Small intestine (tissue), 16 donors: Measurements from ENCODE around the gene GNB1. TPM values are rescaled to one million over a fixed set of nuclear protein-coding genes. Genes with fewer than 3 reads are reported as not detected.

Experiments
- DNase-seq, 2 donors: peaks; one replicate each; pipeline versions ENCODE4 v3.0.0 to v3.0.0-alpha.2; 2013
- FAIRE-seq: peaks from 2 replicates; lab custom pipeline; 2012; peaks lifted over from hg19 to GRCh38; lab: Jason Lieb, UNC
- H3K27ac ChIP-seq, 3 donors: one replicate each; pipeline ENCODE4 v1.5.1; 2013; ENCODE audit warnings: low read length in 2 of 3, mild to moderate bottlenecking in 2 of 3, control low read depth in 1 of 3, inconsistent platforms in 1 of 3, low read depth in 1 of 3, moderate library complexity in 1 of 3
- H3K27me3 ChIP-seq, 3 donors: one replicate each; pipeline ENCODE4 v1.6.1; 2013; ENCODE audit warnings: low read length in 3 of 3, inconsistent platforms in 1 of 3; ENCODE audit not compliant: control insufficient read depth in 3 of 3, insufficient read depth in 3 of 3
- H3K36me3 ChIP-seq, 3 donors: one replicate each; pipeline ENCODE4 v1.6.1; 2013; ENCODE audit warnings: low read length in 3 of 3, inconsistent platforms in 1 of 3, low read depth in 1 of 3, mild to moderate bottlenecking in 1 of 3, moderate library complexity in 1 of 3; ENCODE audit not compliant: control insufficient read depth in 3 of 3, insufficient read depth in 2 of 3
- H3K4me1 ChIP-seq, 3 donors: one replicate each; pipeline ENCODE4 v1.6.1; 2013; ENCODE audit warnings: low read length in 2 of 3, inconsistent platforms in 1 of 3, low read depth in 1 of 3, mild to moderate bottlenecking in 1 of 3, moderate library complexity in 1 of 3; ENCODE audit not compliant: control insufficient read depth in 3 of 3, insufficient read depth in 2 of 3
- H3K4me3 ChIP-seq, 3 donors: one replicate each; pipeline ENCODE4 v1.5.1; 2013; ENCODE audit warnings: low read length in 3 of 3, control low read depth in 1 of 3, inconsistent platforms in 1 of 3, low read depth in 1 of 3, mild to moderate bottlenecking in 1 of 3, moderate library complexity in 1 of 3
- H3K9me3 ChIP-seq, 2 donors: one replicate each; pipeline ENCODE4 v1.6.1; 2013; ENCODE audit warnings: low read depth in 1 of 2, low read length in 1 of 2; ENCODE audit not compliant: control insufficient read depth in 2 of 2, insufficient read depth in 1 of 2
- WGBS, 3 donors: extraction: QIAGEN DNeasy Blood & Tissue Kit; methylation state at CpG; one replicate each; pipeline ENCODE4 v1.1.7; 2013; 5-methylcytosine and 5-hydroxymethylcytosine counted together
- long read RNA-seq, 10 donors: transcript quantifications; one replicate each; lab custom pipeline, GENCODE V29; 2026
- polyA plus RNA-seq, 4 donors: library from polyadenylated mRNA; stranded (reverse) in 3 of 4; unstranded in 1 of 4; fragments of 200-250 nt in 3 of 4; fragments of 120-200 nt in 1 of 4; gene quantifications; one replicate each; pipeline versions ENCODE4 v1.2.1 to v1.2.3, GENCODE V29; 2013
- donor health status: healthy with polysubstance abuse.
- donor health status: control.
- donor health status: control.
- donor health status: Bipolar disorder and iron deficiency.
- donor health status: healthy.

GNB1 gene
- polyA plus RNA-seq: 100 to 1,000 TPM; 169 to 214 (median 192) TPM
- long read RNA-seq, donor 1: 0 reads
- long read RNA-seq, donor 2, transcript GNB1-201 (12 exons, 3,132 nt): major isoform, 16 of 33 reads
- long read RNA-seq, donor 2, transcript GNB1-209 (11 exons, 3,145 nt): minor isoform, 6 of 33 reads
- long read RNA-seq, donor 2, partial matches to known transcripts: 11 of 33 reads
- long read RNA-seq, donor 2, other reads (novel, unspliced or antisense): 0 of 33 reads
- long read RNA-seq, donor 3, transcript GNB1-201 (12 exons, 3,132 nt): major isoform, 11 of 38 reads
- long read RNA-seq, donor 3, partial matches to known transcripts: 23 of 38 reads
- long read RNA-seq, donor 3, other reads (novel, unspliced or antisense): 0 of 38 reads
- long read RNA-seq, donor 4: 0 reads
- long read RNA-seq, donor 5, partial matches to known transcripts: 55 of 58 reads
- long read RNA-seq, donor 5, other reads (novel, unspliced or antisense): 0 of 58 reads
- long read RNA-seq, donor 6, transcript GNB1-209 (11 exons, 3,145 nt): minor isoform, 7 of 93 reads
- long read RNA-seq, donor 6, transcript GNB1-201 (12 exons, 3,132 nt): major isoform, 43 of 93 reads
- long read RNA-seq, donor 6, partial matches to known transcripts: 42 of 93 reads
- long read RNA-seq, donor 6, other reads (novel, unspliced or antisense): 0 of 93 reads
- long read RNA-seq, donor 7: 0 reads
- long read RNA-seq, donor 8, transcript GNB1-201 (12 exons, 3,132 nt): major isoform, 5 of 10 reads
- long read RNA-seq, donor 8, partial matches to known transcripts: 5 of 10 reads
- long read RNA-seq, donor 8, other reads (novel, unspliced or antisense): 0 of 10 reads
- long read RNA-seq, donor 9, transcript GNB1-201 (12 exons, 3,132 nt): major isoform, 5 of 15 reads
- long read RNA-seq, donor 9, partial matches to known transcripts: 6 of 15 reads
- long read RNA-seq, donor 9, other reads (novel, unspliced or antisense): 0 of 15 reads
- long read RNA-seq, donor 10, transcript GNB1-201 (12 exons, 3,132 nt): major isoform, 41 of 80 reads
- long read RNA-seq, donor 10, transcript GNB1-209 (11 exons, 3,145 nt): minor isoform, 8 of 80 reads
- long read RNA-seq, donor 10, partial matches to known transcripts: 28 of 80 reads
- long read RNA-seq, donor 10, other reads (novel, unspliced or antisense): 0 of 80 reads

DNA sequence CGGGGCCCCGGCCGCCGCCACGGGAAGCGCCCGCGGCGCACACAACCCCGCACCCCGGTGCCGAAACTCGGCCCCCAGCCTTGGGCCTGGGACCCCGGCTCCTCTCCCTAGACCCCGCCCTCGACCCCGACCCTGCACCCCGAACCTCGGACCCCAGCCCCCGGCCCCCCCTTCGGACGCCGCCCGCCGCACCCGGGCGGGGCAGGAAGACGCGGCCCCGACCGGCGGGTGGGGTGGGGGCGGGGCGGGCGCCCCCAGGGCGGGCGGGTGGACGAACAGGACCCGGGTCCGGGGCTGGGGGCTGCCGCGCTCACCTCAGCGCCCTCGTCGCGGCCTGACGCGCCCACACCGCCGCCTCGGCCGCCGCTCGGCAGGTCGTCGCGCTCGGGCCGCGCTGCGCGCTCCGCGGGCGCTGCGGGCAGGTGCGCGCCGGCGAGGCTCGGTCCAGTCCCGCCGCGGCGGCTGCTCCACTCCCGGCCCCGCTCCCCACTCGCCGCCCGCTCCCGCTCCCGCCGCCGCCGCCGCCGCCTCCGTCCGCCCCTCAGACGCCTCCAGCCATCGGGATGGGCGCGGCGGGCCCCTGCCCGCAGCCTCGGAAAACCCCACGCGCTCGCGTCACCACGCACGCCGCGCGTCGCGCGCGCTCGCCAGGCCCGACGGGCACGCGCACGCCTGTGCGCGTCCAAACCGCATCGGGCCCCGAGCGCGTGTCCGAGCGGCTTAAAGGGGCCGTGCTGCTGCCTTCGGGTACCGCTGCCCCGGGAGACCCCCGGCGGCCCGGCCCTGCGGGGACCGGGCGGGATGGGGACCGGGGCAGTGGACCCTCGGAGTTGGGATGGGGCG, at the start of gene GNB1:
Gene GNB1, minus strand, starts transcription at position 582 of the 843 bp plus-strand sequence. CDS start 65,634 bp downstream, outside the sequence.
- Histone ChIP-seq H3K4me3 (peak within 1 kb of the TSS; percentile 76 to 97 (median 90)), H3K36me3 (peaks cover 0 to 18% (median 0%) of the 10 kb centered on the region in 3 donors), H3K4me1 (peaks cover 14 to 49% (median 16%) of the 10 kb centered on the region in 3 donors), H3K9me3 (no peaks in the 10 kb centered on the region), H3K27me3 (peaks cover 0 to 2% (median 0%) of the 10 kb centered on the region in 3 donors), H3K27ac (peak within 1 kb of the TSS; percentile 95 to 98 (median 97))
- FAIRE-seq (no peak), DNase-seq (peak; percentile 91 to 97)
- 0 to 1% (median 1%) methylated on average over 42 to 137 of the region's 137 CpGs for WGBS, 3 donors

DNA sequence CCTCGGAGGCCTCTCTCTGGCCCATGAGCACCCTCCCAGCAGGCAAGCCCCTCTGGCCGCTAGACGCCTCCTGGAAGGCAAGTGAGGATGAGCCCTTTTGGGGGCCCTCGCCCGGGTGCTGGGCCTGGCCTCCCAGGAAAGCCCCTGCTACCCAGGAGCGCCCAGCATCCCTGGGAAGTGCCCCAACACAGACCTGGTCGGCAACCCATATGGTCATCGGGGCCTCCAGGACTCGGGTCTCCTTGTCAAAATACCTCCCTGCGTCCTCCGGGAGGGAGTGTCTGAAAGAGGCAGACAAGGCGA, 49.2 kb upstream of the GNB1 start:
- FAIRE-seq: no peak
- DNase-seq: no peak
- no peak overlapping the region for H3K27ac ChIP-seq
- H3K9me3 ChIP-seq: no peaks in the 10 kb centered on the region
- peaks cover 0 to 21% (median 0%) of the 10 kb centered on the region in 3 donors for H3K4me1 ChIP-seq
- H3K27me3 ChIP-seq: peaks cover 0 to 2% (median 0%) of the 10 kb centered on the region in 3 donors
- H3K36me3 ChIP-seq: no peaks in the 10 kb centered on the region
- 88 to 93% (median 90%) methylated on average over 12 of the region's 12 CpGs for WGBS, 3 donors
- no peak overlapping the region for H3K4me3 ChIP-seq

DNA sequence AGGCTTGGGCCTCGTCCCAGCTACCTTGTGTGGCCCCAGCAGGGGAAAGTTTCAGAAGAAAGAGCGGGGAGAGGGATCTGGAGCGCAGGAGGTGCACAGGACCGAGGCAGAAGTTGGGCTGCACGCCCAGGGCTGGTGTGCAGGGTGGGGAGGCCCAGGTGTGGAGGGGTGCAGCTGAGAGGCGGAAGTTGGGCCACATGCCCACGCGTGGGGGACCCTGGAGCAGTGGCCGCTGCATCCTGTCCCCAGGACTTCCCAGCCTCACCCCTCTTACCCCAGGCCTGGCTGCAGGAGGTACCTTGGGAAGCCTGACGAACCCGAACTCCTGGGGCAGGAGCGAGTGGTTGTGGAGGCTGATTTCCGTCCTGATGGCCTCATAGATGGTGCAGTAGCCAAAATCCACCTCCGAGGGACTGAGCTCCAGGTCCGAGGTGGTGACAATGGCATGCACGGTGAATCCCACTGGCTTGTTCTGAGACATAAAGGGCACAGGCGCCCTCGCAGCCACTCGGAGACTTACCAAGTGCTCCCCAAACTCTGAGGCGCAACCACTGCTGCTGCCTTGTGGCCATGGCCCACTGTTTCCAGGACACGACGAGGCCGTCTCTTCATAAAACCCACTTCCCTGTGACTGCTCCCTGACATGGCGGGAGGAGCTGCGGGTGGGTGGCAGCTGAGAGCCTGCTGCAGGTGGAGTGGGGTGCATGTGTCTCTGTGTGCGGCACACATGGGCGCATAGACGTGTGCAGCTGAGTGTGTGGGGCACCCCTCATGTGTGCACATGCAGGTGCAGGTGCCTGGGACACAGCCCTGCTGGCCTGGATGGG, 48.6 kb upstream of the GNB1 start:
- 87 to 93% (median 90%) methylated on average over 28 of the region's 28 CpGs for WGBS, 3 donors
- FAIRE-seq: no peak
- DNase-seq: no peak

DNA sequence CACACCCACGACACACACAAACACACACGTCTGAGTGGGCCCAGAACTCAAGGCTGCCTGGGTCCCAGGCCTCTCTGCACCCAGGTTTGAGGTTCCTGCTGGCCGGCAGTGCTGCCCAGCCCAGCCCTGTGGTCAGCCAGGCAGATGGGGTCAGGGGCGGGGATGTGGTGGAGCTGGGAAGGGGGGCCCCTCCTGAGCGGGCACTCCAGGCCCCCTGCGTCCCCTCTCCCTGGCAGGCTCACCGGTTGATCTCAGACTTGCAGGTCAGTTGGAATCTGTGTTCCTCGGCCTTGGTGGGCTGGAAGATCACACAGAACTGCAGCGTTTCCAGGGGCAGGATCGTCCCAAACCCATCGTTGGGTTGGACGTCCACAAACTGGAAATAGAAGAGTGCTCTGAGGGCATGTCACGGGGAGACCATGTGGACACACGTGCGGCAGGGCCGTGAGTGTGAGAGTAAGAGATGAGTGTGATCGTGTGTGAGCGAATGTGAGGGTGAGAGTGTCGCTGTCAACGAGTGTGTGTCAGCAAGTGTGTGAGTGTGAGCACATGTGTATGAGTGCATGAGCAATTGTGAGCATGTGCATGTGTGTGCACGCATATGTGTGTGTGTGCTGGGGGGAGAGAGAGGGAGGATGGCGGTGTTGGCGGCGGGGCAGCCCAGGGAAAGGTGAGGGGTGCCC, 47.9 kb upstream of the GNB1 start:
- FAIRE-seq (no peak), DNase-seq (no peak)
- Histone ChIP-seq H3K27ac (no peak overlapping the region), H3K9me3 (peaks cover 0 to 7% of the 10 kb centered on the region in 2 donors), H3K36me3 (no peaks in the 10 kb centered on the region), H3K27me3 (peaks cover 0 to 2% (median 0%) of the 10 kb centered on the region in 3 donors), H3K4me1 (peaks cover 0 to 16% (median 0%) of the 10 kb centered on the region in 3 donors), H3K4me3 (no peak overlapping the region)
- 85 to 88% (median 88%) methylated on average over 23 to 24 of the region's 24 CpGs for WGBS, 3 donors

More for the DNA sequence above, 48.6 kb upstream of the GNB1 start:
- Histone ChIP-seq H3K27me3 (peaks cover 0 to 2% (median 0%) of the 10 kb centered on the region in 3 donors), H3K4me3 (no peak overlapping the region), H3K36me3 (no peaks in the 10 kb centered on the region), H3K27ac (no peak overlapping the region), H3K9me3 (peaks cover 0 to 3% of the 10 kb centered on the region in 2 donors), H3K4me1 (peaks cover 0 to 21% (median 0%) of the 10 kb centered on the region in 3 donors)

DNA sequence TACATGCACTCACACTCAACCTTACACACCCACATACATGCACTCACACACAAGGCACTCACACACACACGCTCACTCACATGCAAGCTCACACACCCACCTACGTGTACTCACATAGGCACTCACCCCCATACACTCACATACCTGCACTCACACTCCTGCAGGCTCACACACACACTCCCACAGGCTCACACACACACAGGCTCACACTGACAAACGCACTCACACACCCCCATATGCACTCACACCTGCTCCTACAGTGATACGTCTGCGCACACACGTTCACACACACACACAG, 47.3 kb upstream of the GNB1 start:
- Histone ChIP-seq H3K36me3 (no peaks in the 10 kb centered on the region), H3K4me3 (no peak overlapping the region), H3K9me3 (peaks cover 0 to 8% of the 10 kb centered on the region in 2 donors), H3K27me3 (peaks cover 0 to 2% (median 0%) of the 10 kb centered on the region in 3 donors), H3K27ac (no peak overlapping the region), H3K4me1 (peaks cover 0 to 11% (median 0%) of the 10 kb centered on the region in 3 donors)
- WGBS, 3 donors: 76 to 77% (median 76%) methylated on average over 6 of the region's 6 CpGs
- no peak for DNase-seq
- no peak for FAIRE-seq

DNA sequence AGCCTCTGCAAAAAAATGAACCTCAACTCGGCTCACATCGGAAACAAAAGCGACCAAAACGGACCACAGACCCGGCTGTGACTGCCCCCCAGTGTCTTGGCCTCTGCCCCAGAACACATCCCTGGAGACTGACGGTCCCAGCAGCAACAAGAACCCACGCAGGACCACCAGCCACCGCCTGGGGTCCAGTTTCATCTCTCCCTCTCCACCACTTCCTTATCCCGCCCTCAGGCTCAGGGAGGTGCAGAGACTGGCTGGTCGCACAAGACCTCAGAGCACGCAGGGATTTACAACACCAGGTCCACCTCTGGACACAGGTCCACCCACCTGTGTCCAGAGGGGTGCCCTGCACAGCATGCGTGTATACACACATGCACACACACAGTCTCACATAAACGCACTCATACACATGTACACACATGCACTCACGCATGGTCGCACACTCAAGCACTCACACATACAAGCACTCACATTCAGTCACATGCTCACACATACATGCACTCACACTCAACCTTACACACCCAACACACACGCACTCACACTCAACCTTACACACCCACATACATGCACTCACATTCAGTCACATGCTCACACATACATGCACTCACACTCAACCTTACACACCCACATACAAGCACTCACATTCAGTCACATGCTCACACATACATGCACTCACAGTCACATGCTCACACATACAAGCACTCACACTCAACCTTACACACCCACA, 46.8 kb upstream of the GNB1 start:
- DNase-seq (no peak), FAIRE-seq (no peak)
- H3K4me3 ChIP-seq: no peak overlapping the region
- H3K36me3 ChIP-seq: no peaks in the 10 kb centered on the region
- H3K27me3 ChIP-seq: peaks cover 0 to 2% (median 0%) of the 10 kb centered on the region in 3 donors
- no peak overlapping the region for H3K27ac ChIP-seq
- H3K4me1 ChIP-seq: peaks cover 0 to 8% (median 0%) of the 10 kb centered on the region in 3 donors
- H3K9me3 ChIP-seq: peaks cover 0 to 8% of the 10 kb centered on the region in 2 donors
- WGBS, 3 donors: 68 to 75% (median 74%) methylated on average over 16 of the region's 16 CpGs
